K562 (cell line): ENCODE measurements around the gene AGRN. TPM values are rescaled to one million over a fixed set of nuclear protein-coding genes. Genes with fewer than 3 reads are reported as not detected.

Source experiments
- CREB1 ChIP-seq, 2 experiments: sonication (generic) in 1 of 2; formaldehyde crosslinking in 1 of 2; IDR thresholded peaks; 2 replicates each; pipeline versions ENCODE4 v1.6.1 to v1.8.0; 2012 to 2022; ENCODE audit warnings: inconsistent platforms in 1 of 2, mild to moderate bottlenecking in 1 of 2, missing genetic modification reagents in 1 of 2, moderate library complexity in 1 of 2
- CTCF ChIP-seq, 3 experiments: IDR thresholded peaks in 2 of 3; conservative IDR thresholded peaks in 1 of 3; 2 replicates each; pipeline ENCODE4 v1.5.1; 2011 to 2012; ENCODE audit warnings: low read length in 3 of 3, mild to moderate bottlenecking in 3 of 3, control low read depth in 2 of 3, improper control_type of control experiment in 1 of 3, inconsistent platforms in 1 of 3, low read depth in 1 of 3, mixed read lengths in 1 of 3, moderate library complexity in 1 of 3; ENCODE audit not compliant: insufficient read depth in 2 of 3
- GABPA ChIP-seq: fragments of 200-800 bp; sonication (Bioruptor generic); conservative IDR thresholded peaks from 2 replicates; pipeline ENCODE4 v1.6.1; 2016; ENCODE audit warnings: low read depth, missing genetic modification characterization, missing compliant biosample characterization
- HOXB6 ChIP-seq: fragments of 250-450 bp; sonication (Bioruptor Pico); IDR thresholded peaks from 2 replicates; pipeline ENCODE4 v1.5.1; 2022; ENCODE audit warnings: mild to moderate bottlenecking, borderline replicate concordance
- MTF1 ChIP-seq: fragments of 250-450 bp; sonication (Bioruptor Pico); IDR thresholded peaks from 2 replicates; pipeline ENCODE4 v1.9.0; 2021; ENCODE audit warnings: moderate library complexity, mild to moderate bottlenecking, inconsistent platforms, borderline replicate concordance
- RREB1 ChIP-seq: fragments of 250-450 bp; sonication (Bioruptor Pico); IDR thresholded peaks from 2 replicates; pipeline ENCODE4 v1.4.0; 2020
- SIN3B ChIP-seq: fragments of 450-650 bp; IDR thresholded peaks from 2 replicates; pipeline ENCODE4 v1.6.1; 2017; ENCODE audit warnings: low read depth, mild to moderate bottlenecking, moderate library complexity
- polyA plus RNA-seq, 8 experiments: library from polyadenylated mRNA; depleted of rRNA in 4 of 8; stranded (reverse) in 5 of 8; unstranded in 3 of 8; fragments of >200 nt; fragmentation: Nextera tagmentation in 2 of 8; fragmentation: Illumina TruSeq in 1 of 8; extraction: Ambion mirVana in 2 of 8; extraction: Trizol in 1 of 8; gene quantifications; 2 replicates each; pipeline versions ENCODE4 v1.2.1 to v1.2.3, GENCODE V29; 2011 to 2014; ENCODE audit warnings: inconsistent platforms in 1 of 8, missing spikeins in 1 of 8
- total RNA-seq, 7 experiments: library from RNA; depleted of rRNA in 6 of 7; stranded (reverse); fragments of >200 nt in 6 of 7; fragmentation: Illumina TruSeq in 2 of 7; extraction: Trizol in 2 of 7; gene quantifications; 2 replicates each; pipeline versions ENCODE4 v1.2.1 to v1.2.3, GENCODE V29; 2011 to 2021; ENCODE audit warnings: low replicate concordance in 1 of 7

The AGRN gene
- total and polyA plus RNA-seq, 9 of the 15 experiments (the other 6 are each of a cell fraction or from before 2014, with no cell fraction given): 0.04 to 111 (median 18.1) TPM

DNA sequence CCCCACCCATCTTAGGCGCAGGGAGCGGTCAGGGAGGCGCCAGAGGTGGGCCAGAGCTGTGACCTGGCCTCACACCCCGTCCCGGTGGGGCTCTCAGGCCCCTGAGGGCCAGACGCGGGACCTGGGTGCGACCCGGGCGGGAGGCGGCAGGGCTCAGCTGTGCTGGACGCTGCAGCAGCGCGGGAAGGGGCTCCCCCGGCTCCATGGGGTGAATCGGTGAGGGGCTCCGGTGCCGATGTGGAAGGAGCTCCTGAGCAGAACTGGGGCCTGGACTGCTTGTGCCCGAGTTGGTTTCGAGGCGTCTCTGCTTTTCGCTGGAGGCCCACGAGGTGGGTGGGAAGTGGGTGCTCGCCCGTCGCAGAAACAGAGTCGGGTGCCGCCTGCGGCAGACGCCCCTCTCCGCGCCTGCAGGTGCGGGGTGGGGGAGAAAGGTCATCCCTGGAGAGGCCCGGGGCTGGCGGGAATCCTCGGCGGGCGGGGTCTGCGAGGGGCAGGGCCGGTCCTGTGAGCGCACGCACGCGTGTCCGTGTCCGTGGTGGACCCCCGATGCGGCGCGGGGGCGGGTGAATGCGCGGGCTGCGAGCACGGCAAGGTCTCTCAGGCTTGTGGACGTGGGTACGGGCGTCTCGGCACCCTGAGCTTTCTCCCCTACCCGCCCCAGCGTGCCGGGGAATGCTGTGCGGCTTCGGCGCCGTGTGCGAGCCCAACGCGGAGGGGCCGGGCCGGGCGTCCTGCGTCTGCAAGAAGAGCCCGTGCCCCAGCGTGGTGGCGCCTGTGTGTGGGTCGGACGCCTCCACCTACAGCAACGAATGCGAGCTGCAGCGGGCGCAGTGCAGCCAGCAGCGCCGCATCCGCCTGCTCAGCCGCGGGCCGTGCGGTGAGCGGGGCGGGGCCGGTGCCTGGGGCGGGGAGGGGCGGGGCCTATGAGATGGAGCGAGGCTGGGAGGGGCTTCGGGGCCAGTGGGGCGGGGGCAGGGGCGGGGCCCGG is 20.4 kb downstream of the AGRN start (continued):
- peak; percentile 44; the same call in 1 of the 2 replicates for TF ChIP-seq CREB1 (IDR thresholded peaks at IDR 0.05)
- TF ChIP-seq CREB1 (CRISPR knock-in tag; IDR thresholded peaks at IDR 0.05): 0 out of 2 replicates have a peak, but pooled peaks have one; percentile 13
- TF ChIP-seq MTF1 (CRISPR knock-in tag): no peak
- peak in 2 of 3 experiments; percentile 47 to 80; a peak in 4 of 6 replicates for TF ChIP-seq CTCF (IDR thresholded peaks at IDR 0.05 in 2 of 3, conservative IDR thresholded peaks at IDR 0.05 in 1 of 3; ENCODE audit: insufficient read depth in 2 of 3, low read depth in 1 of 3, low read length in 3 of 3)
- TF ChIP-seq HOXB6: no peak
- no peak; the same call in 1 of the 2 replicates for TF ChIP-seq SIN3B
- 0 out of 2 replicates have a peak, but pooled peaks have one; percentile 51 for TF ChIP-seq RREB1
- no peak for TF ChIP-seq GABPA (tag)
